HepG2 (cell line): Measurements from ENCODE around the gene TMEM14B. TPM values are rescaled to one million over a fixed set of nuclear protein-coding genes. Genes with fewer than 3 reads are reported as not detected.

Experiments
- ARID5B ChIP-seq: IDR thresholded peaks from 2 replicates; pipeline ENCODE4 v1.4.0; 2020; ENCODE audit warnings: mild to moderate bottlenecking, missing genetic modification reagents
- CTCF ChIP-seq: sonication (generic); formaldehyde crosslinking; IDR thresholded peaks from 2 replicates; pipeline ENCODE4 v1.5.0; 2020; ENCODE audit warnings: mild to moderate bottlenecking, missing genetic modification reagents, moderate library complexity
- DMAP1 ChIP-seq: IDR thresholded peaks from 2 replicates; pipeline ENCODE4 v1.6.1; 2016
- DRAP1 ChIP-seq: IDR thresholded peaks from 2 replicates; pipeline ENCODE4 v1.6.1; 2016; ENCODE audit warnings: missing genetic modification reagents, missing compliant biosample characterization
- HHEX ChIP-seq: IDR thresholded peaks from 2 replicates; pipeline ENCODE4 v1.6.1; 2016; ENCODE audit warnings: control low read depth
- NR2F1 ChIP-seq, 2 experiments: fragments of 450-650 bp in 1 of 2; formaldehyde crosslinking in 1 of 2; IDR thresholded peaks; 2 replicates each; pipeline versions ENCODE4 v1.5.0 to v1.6.1; 2016 to 2020; ENCODE audit warnings: mild to moderate bottlenecking in 1 of 2, missing compliant biosample characterization in 1 of 2, missing genetic modification reagents in 1 of 2, moderate library complexity in 1 of 2
- RFX5 ChIP-seq: IDR thresholded peaks from 2 replicates; pipeline ENCODE4 v1.6.1; 2011; ENCODE audit warnings: low read depth, low read length, improper control_type of control experiment
- SNAPC4 ChIP-seq: sonication (generic); formaldehyde crosslinking; IDR thresholded peaks from 2 replicates; pipeline ENCODE4 v1.4.0; 2020; ENCODE audit warnings: mild to moderate bottlenecking, missing genetic modification reagents
- THAP11 ChIP-seq: IDR thresholded peaks from 2 replicates; pipeline ENCODE4 v1.6.1; 2016; ENCODE audit warnings: missing biosample characterization, missing genetic modification reagents
- TIGD3 ChIP-seq: sonication (generic); formaldehyde crosslinking; IDR thresholded peaks from 2 replicates; pipeline ENCODE4 v1.5.1; 2020; ENCODE audit warnings: mild to moderate bottlenecking, missing genetic modification reagents, borderline replicate concordance
- ZBTB21 ChIP-seq: sonication (generic); formaldehyde crosslinking; IDR thresholded peaks from 2 replicates; pipeline ENCODE4 v1.4.0; 2020; ENCODE audit warnings: missing genetic modification reagents
- ZBTB25 ChIP-seq: IDR thresholded peaks from 2 replicates; pipeline ENCODE4 v1.6.1; 2018; ENCODE audit warnings: missing genetic modification reagents
- ZNF12 ChIP-seq: sonication (generic); formaldehyde crosslinking; IDR thresholded peaks from 2 replicates; pipeline ENCODE4 v1.5.0; 2020; ENCODE audit warnings: missing genetic modification reagents
- ZNF136 ChIP-seq: sonication (generic); formaldehyde crosslinking; IDR thresholded peaks from 2 replicates; pipeline ENCODE4 v1.8.1; 2022; ENCODE audit warnings: low read depth, mild to moderate bottlenecking, moderate library complexity, missing genetic modification reagents
- ZNF282 ChIP-seq: fragments of 450-650 bp; IDR thresholded peaks from 2 replicates; pipeline ENCODE4 v1.6.1; 2018; ENCODE audit not compliant: partially characterized antibody
- polyA plus RNA-seq, 8 experiments: library from polyadenylated mRNA; depleted of rRNA in 3 of 8; stranded (reverse) in 7 of 8; unstranded in 1 of 8; fragments of >200 nt; fragmentation: Illumina TruSeq in 4 of 8; extraction: Trizol in 4 of 8; gene quantifications; 2 replicates each; pipeline versions ENCODE4 v1.2.1 to v1.2.3, GENCODE V29; 2011 to 2016; ENCODE audit warnings: low read depth in 4 of 8, missing spikeins in 1 of 8, mixed read lengths in 1 of 8; ENCODE audit not compliant: insufficient read depth in 1 of 8
- total RNA-seq, 5 experiments: library from RNA; depleted of rRNA; stranded (reverse); fragments of >200 nt; fragmentation: Illumina TruSeq; extraction: Trizol; gene quantifications; 2 replicates each; pipeline ENCODE4 v1.2.3, GENCODE V29; 2016; ENCODE audit warnings: low read depth in 1 of 5

Gene TMEM14B
- total and polyA plus RNA-seq, 2 of the 13 experiments (the other 11 are each of a cell fraction or from before 2014, with no cell fraction given): 133 to 200 TPM

GRCh38 chr6:10719296-10719963 is 28.2 kb upstream of the TMEM14B start (continued):
- TF ChIP-seq ZBTB25 (CRISPR knock-in tag) (no peak), ZNF282 (no peak), ARID5B (CRISPR knock-in tag) (no peak), ZNF136 (CRISPR knock-in tag) (no peak), DRAP1 (CRISPR knock-in tag) (no peak), CTCF (no peak), ZNF12 (CRISPR knock-in tag) (no peak), HHEX (CRISPR knock-in tag) (no peak), RFX5 (no peak), NR2F1 (CRISPR knock-in tag; IDR thresholded peaks at IDR 0.05) (no peak), SNAPC4 (CRISPR knock-in tag) (no peak), DMAP1 (no peak), ZBTB21 (CRISPR knock-in tag) (no peak), TIGD3 (CRISPR knock-in tag) (no peak), THAP11 (CRISPR knock-in tag) (no peak)
